Suprapubic skin (tissue), 4 donors: ENCODE results near the gene MR1. TPM values are rescaled to one million over a fixed set of nuclear protein-coding genes. Genes with fewer than 3 reads are reported as not detected.

Experiments
- DNase-seq, 2 donors: peaks; one replicate each; pipeline ENCODE4 v3.0.0-alpha.2; 2019; ENCODE audit warnings: low spot score in 2 of 2
- H3K27ac ChIP-seq: fragments of 200-600 bp; sonication (generic); one replicate; pipeline ENCODE4 v1.5.1; 2019
- H3K27me3 ChIP-seq: fragments of 200-600 bp; sonication (generic); one replicate; pipeline ENCODE4 v1.5.1; 2019
- H3K36me3 ChIP-seq: fragments of 200-600 bp; sonication (generic); one replicate; pipeline ENCODE4 v1.5.1; 2019
- H3K4me1 ChIP-seq: fragments of 200-600 bp; sonication (generic); one replicate; pipeline ENCODE4 v1.5.1; 2019
- H3K4me3 ChIP-seq: fragments of 200-600 bp; sonication (generic); one replicate; pipeline ENCODE4 v1.5.1; 2019; ENCODE audit warnings: mild to moderate bottlenecking
- H3K9me3 ChIP-seq: fragments of 200-600 bp; sonication (generic); one replicate; pipeline ENCODE4 v1.5.1; 2019
- CTCF ChIP-seq, 2 donors: fragments of 200-600 bp in 1 of 2; fragments of 450-650 bp in 1 of 2; sonication (generic) in 1 of 2; IDR thresholded peaks; one replicate each; pipeline ENCODE4 v1.5.1; 2016 to 2019; ENCODE audit warnings: antibody characterized with exemption in 2 of 2, mild to moderate bottlenecking in 1 of 2, moderate library complexity in 1 of 2
- EP300 ChIP-seq: sonication (generic); formaldehyde crosslinking; IDR thresholded peaks from one replicate; pipeline ENCODE4 v1.6.1; 2017; ENCODE audit warnings: antibody characterized with exemption
- POLR2A ChIP-seq, 2 donors: fragments of 450-650 bp; IDR thresholded peaks; one replicate each; pipeline ENCODE4 v1.6.1; 2017; ENCODE audit warnings: antibody characterized with exemption in 2 of 2, mild to moderate bottlenecking in 2 of 2, moderate library complexity in 2 of 2
- POLR2AphosphoS5 ChIP-seq, 3 donors: sonication (generic); formaldehyde crosslinking; IDR thresholded peaks; one replicate each; pipeline ENCODE4 v1.6.1; 2017; ENCODE audit warnings: antibody characterized with exemption in 3 of 3
- WGBS: methylation state at CpG from one replicate; pipeline ENCODE4 v1.1.5; 2018; 5-methylcytosine and 5-hydroxymethylcytosine counted together
- total RNA-seq, 4 donors: library from RNA; depleted of rRNA; stranded (reverse); fragments of >200 nt; gene quantifications; one replicate each; pipeline ENCODE4 v1.1.0, GENCODE V29; 2016

MR1 gene
- total RNA-seq, 4 donors from 2014 or later, result 10.5 to 29.5 (median 14.5) TPM

- 65% methylated on average over 5 of the region's 5 CpGs for WGBS
- TF ChIP-seq POLR2A (IDR thresholded peaks at IDR 0.05) (no peak), CTCF (IDR thresholded peaks at IDR 0.05) (no peak), POLR2AphosphoS5 (IDR thresholded peaks at IDR 0.05) (no peak), EP300 (no peak)
- DNase-seq, result no peak
- H3K36me3 ChIP-seq, result no peaks in the 10 kb centered on the region
- H3K4me1 ChIP-seq, result peaks cover 2% of the 10 kb centered on the region
- H3K9me3 ChIP-seq, result no peaks in the 10 kb centered on the region
- H3K27ac ChIP-seq, result no peak overlapping the region
- H3K27me3 ChIP-seq, result no peaks in the 10 kb centered on the region
- no peak overlapping the region for H3K4me3 ChIP-seq
Measured at GRCh38 chr1:181075766-181076350, 42.1 kb downstream of the MR1 start.

- Histone ChIP-seq H3K36me3 (no peaks in the 10 kb centered on the region), H3K4me1 (peaks cover 2% of the 10 kb centered on the region), H3K4me3 (no peak overlapping the region), H3K9me3 (no peaks in the 10 kb centered on the region), H3K27me3 (no peaks in the 10 kb centered on the region), H3K27ac (no peak overlapping the region)
- no peak for DNase-seq
- WGBS, result 84% methylated on average over 3 of the region's 3 CpGs
- TF ChIP-seq EP300, result no peak
- no peak for TF ChIP-seq CTCF (IDR thresholded peaks at IDR 0.05)
- no peak for TF ChIP-seq POLR2AphosphoS5 (IDR thresholded peaks at IDR 0.05)
- TF ChIP-seq POLR2A (IDR thresholded peaks at IDR 0.05), result no peak
Measured at GRCh38 chr1:181076852-181077251, 43.1 kb downstream of the MR1 start.

- H3K27me3 ChIP-seq, result no peaks in the 10 kb centered on the region
- no peak overlapping the region for H3K27ac ChIP-seq
- 74% methylated on average over 7 of the region's 7 CpGs for WGBS
- H3K4me1 ChIP-seq, result peaks cover 2% of the 10 kb centered on the region
- TF ChIP-seq POLR2AphosphoS5 (IDR thresholded peaks at IDR 0.05) (no peak), CTCF (IDR thresholded peaks at IDR 0.05) (no peak), EP300 (no peak)
- H3K4me3 ChIP-seq, result no peak overlapping the region
- DNase-seq, result no peak
- no peaks in the 10 kb centered on the region for H3K9me3 ChIP-seq
- H3K36me3 ChIP-seq, result no peaks in the 10 kb centered on the region
Measured at GRCh38 chr1:181077576-181078242, 43.9 kb downstream of the MR1 start.

- no peak overlapping the region for H3K4me3 ChIP-seq
- no peaks in the 10 kb centered on the region for H3K27me3 ChIP-seq
- no peak overlapping the region for H3K27ac ChIP-seq
- no peak for DNase-seq
- TF ChIP-seq POLR2A (IDR thresholded peaks at IDR 0.05), result no peak
- no peak for TF ChIP-seq POLR2AphosphoS5 (IDR thresholded peaks at IDR 0.05)
- TF ChIP-seq CTCF (IDR thresholded peaks at IDR 0.05), result no peak
- TF ChIP-seq EP300, result no peak
- H3K4me1 ChIP-seq, result peaks cover 6% of the 10 kb centered on the region
- H3K9me3 ChIP-seq, result no peaks in the 10 kb centered on the region
- H3K36me3 ChIP-seq, result no peaks in the 10 kb centered on the region
- 77% methylated on average over 2 of the region's 2 CpGs for WGBS
Measured at GRCh38 chr1:181079382-181079781, 45.6 kb downstream of the MR1 start.

GRCh38 chr1:181079920-181080319, 46.1 kb downstream of the MR1 start:
- no peak for DNase-seq
- 76% methylated on average over 4 of the region's 4 CpGs for WGBS
- no peaks in the 10 kb centered on the region for H3K36me3 ChIP-seq
- H3K27ac ChIP-seq, result no peak overlapping the region
- H3K27me3 ChIP-seq, result no peaks in the 10 kb centered on the region
- H3K9me3 ChIP-seq, result no peaks in the 10 kb centered on the region
- no peak for TF ChIP-seq POLR2A (IDR thresholded peaks at IDR 0.05)
- no peak for TF ChIP-seq POLR2AphosphoS5 (IDR thresholded peaks at IDR 0.05)
- no peak for TF ChIP-seq CTCF (IDR thresholded peaks at IDR 0.05)
- TF ChIP-seq EP300, result no peak
- no peak overlapping the region for H3K4me3 ChIP-seq
- peaks cover 9% of the 10 kb centered on the region for H3K4me1 ChIP-seq
